HepG2 (cell line): Measurements from ENCODE around the gene KISS1. TPM values are rescaled to one million over a fixed set of nuclear protein-coding genes. Genes with fewer than 3 reads are reported as not detected.

ENCODE experiments used
- ATAC-seq: fragments of 200-7000 bp; cut with Tn5 transposase; 3 replicates; pipeline ENCODE4 v1.9.1; 2020; ENCODE audit warnings: mild to moderate bottlenecking, moderate library complexity
- BruUV-seq: library from RNA; stranded (reverse); fragments of 400-500 nt; replicated peaks from 2 replicates; lab custom pipeline; 2021; lab: Mats Ljungman, UMichigan
- CTCF ChIA-PET: fragments of 300-600 bp; formaldehyde crosslinking; extraction: SDS; loops from one replicate; lab custom pipeline; 2021; ENCODE audit warnings: low total read pairs, inconsistent platforms, low intra/inter-chr PET ratio; lab: Yijun Ruan, JAX
- POLR2A ChIA-PET: fragments of 350-600 bp; sonication (Branson Sonifier 250); formaldehyde crosslinking; loops from one replicate; lab custom pipeline; 2020; ENCODE audit warnings: antibody characterized with exemption, inconsistent platforms; lab: Yijun Ruan, JAX
- DNase-seq: peaks from one replicate; pipeline ENCODE4 v3.0.0-alpha.2; 2015; ENCODE audit warnings: low spot score
- FAIRE-seq: peaks from 3 replicates; lab custom pipeline; 2011; peaks lifted over from hg19 to GRCh38; lab: Jason Lieb, UNC
- H2AFZ ChIP-seq: one replicate; pipeline ENCODE4 v1.6.1; 2011; ENCODE audit warnings: low read length, inconsistent platforms
- H3K27ac ChIP-seq: fragments of 300-600 bp; 3 replicates; pipeline ENCODE4 v1.8.0; 2011; ENCODE audit warnings: mixed run types, mild to moderate bottlenecking, mixed read lengths, low read length, inconsistent platforms; ENCODE audit not compliant: insufficient read depth; ENCODE audit errors: extremely low read length
- H3K27me3 ChIP-seq, 2 experiments: fragments of 200-600 bp in 1 of 2; 2 replicates in 1 of 2; 3 replicates in 1 of 2; pipeline versions ENCODE4 v1.6.0 to v1.8.0; 2011; ENCODE audit warnings: low read length in 2 of 2, mild to moderate bottlenecking in 2 of 2, moderate library complexity in 2 of 2, inconsistent platforms in 1 of 2; ENCODE audit not compliant: insufficient read depth in 2 of 2, control insufficient read depth in 1 of 2
- H3K36me3 ChIP-seq, 2 experiments: fragments of 200-600 bp in 1 of 2; replicated peaks in 1 of 2; 2 replicates in 1 of 2; 3 replicates in 1 of 2; pipeline versions ENCODE4 v1.5.1 to v1.8.0; 2011; ENCODE audit warnings: low read length in 2 of 2, inconsistent platforms in 1 of 2; ENCODE audit not compliant: insufficient read depth in 2 of 2, control insufficient read depth in 1 of 2
- H3K4me1 ChIP-seq: 2 replicates; pipeline ENCODE4 v1.5.1; 2012; ENCODE audit warnings: low read length, inconsistent platforms; ENCODE audit not compliant: insufficient read depth
- H3K4me2 ChIP-seq: 2 replicates; pipeline ENCODE4 v1.6.0; 2011; ENCODE audit warnings: low read depth, low read length, inconsistent platforms
- H3K4me3 ChIP-seq, 3 experiments: fragments of 200-600 bp in 1 of 3; sonication (generic), shearing (Covaris generic) in 1 of 3; replicated peaks in 1 of 3; 2 replicates each; pipeline ENCODE4 v1.5.1; 2011 to 2016; ENCODE audit warnings: low read length in 3 of 3, inconsistent platforms in 2 of 3, low read depth in 2 of 3, mild to moderate bottlenecking in 2 of 3, control low read depth in 1 of 3, mixed read lengths in 1 of 3; ENCODE audit not compliant: insufficient read depth in 1 of 3
- H3K79me2 ChIP-seq: one replicate; pipeline ENCODE4 v1.6.1; 2011; ENCODE audit warnings: low read length, inconsistent platforms; ENCODE audit not compliant: insufficient read depth
- H3K9ac ChIP-seq: 2 replicates; pipeline ENCODE4 v1.6.0; 2011; ENCODE audit warnings: mild to moderate bottlenecking, low read depth, low read length, inconsistent platforms; ENCODE audit not compliant: insufficient read depth
- H3K9me3 ChIP-seq: 2 replicates; pipeline ENCODE4 v1.5.1; 2012; ENCODE audit warnings: mild to moderate bottlenecking, low read length
- H4K20me1 ChIP-seq: 2 replicates; pipeline ENCODE4 v1.6.0; 2011; ENCODE audit warnings: inconsistent platforms, mild to moderate bottlenecking, low read length, moderate library complexity; ENCODE audit not compliant: insufficient read depth
- AGO2 ChIP-seq: fragments of 200-400 bp; formaldehyde crosslinking; optimal IDR thresholded peaks from 2 replicates; pipeline ENCODE3; 2017; ENCODE audit warnings: mild to moderate bottlenecking, low read depth, low read length, moderate library complexity
- ATAD3A ChIP-seq: sonication (generic); formaldehyde crosslinking; IDR thresholded peaks from 2 replicates; pipeline ENCODE4 v1.4.0; 2020; ENCODE audit warnings: missing genetic modification reagents
- ATF1 ChIP-seq: IDR thresholded peaks from 2 replicates; pipeline ENCODE4 v1.6.1; 2016; ENCODE audit warnings: mild to moderate bottlenecking, control low read depth
- HCFC1 ChIP-seq: fragments of 150-350 bp; IDR thresholded peaks from 2 replicates; pipeline ENCODE4 v1.6.1; 2014; ENCODE audit warnings: low read depth, low read length
- HNRNPL ChIP-seq: fragments of 200-400 bp; formaldehyde crosslinking; IDR thresholded peaks from 2 replicates; pipeline ENCODE4 v1.6.1; 2017; ENCODE audit warnings: mild to moderate bottlenecking, low read depth, low read length
- HNRNPLL ChIP-seq: fragments of 200-400 bp; formaldehyde crosslinking; IDR thresholded peaks from 2 replicates; pipeline ENCODE4 v1.6.1; 2017; ENCODE audit warnings: mild to moderate bottlenecking, low read depth, low read length; ENCODE audit not compliant: poor library complexity, severe bottlenecking
- NCOA5 ChIP-seq: sonication (generic); formaldehyde crosslinking; IDR thresholded peaks from 2 replicates; pipeline ENCODE4 v1.4.0; 2020; ENCODE audit warnings: missing genetic modification reagents
- PCBP1 ChIP-seq: fragments of 200-400 bp; formaldehyde crosslinking; IDR thresholded peaks from 2 replicates; pipeline ENCODE4 v1.6.1; 2017; ENCODE audit warnings: mild to moderate bottlenecking, low read depth, low read length, borderline replicate concordance
- REPIN1 ChIP-seq: sonication (generic); formaldehyde crosslinking; IDR thresholded peaks from 2 replicates; pipeline ENCODE4 v1.8.0; 2022; ENCODE audit warnings: missing genetic modification reagents, low read depth, mild to moderate bottlenecking, borderline replicate concordance
- ZBTB20 ChIP-seq: sonication (generic); formaldehyde crosslinking; IDR thresholded peaks from 2 replicates; pipeline ENCODE4 v1.8.1; 2023; ENCODE audit warnings: missing genetic modification reagents, low read depth, mild to moderate bottlenecking, borderline replicate concordance
- ZBTB7B ChIP-seq: sonication (generic); formaldehyde crosslinking; IDR thresholded peaks from 2 replicates; pipeline ENCODE4 v1.4.0; 2020; ENCODE audit warnings: missing genetic modification reagents
- ZFP1 ChIP-seq: IDR thresholded peaks from 2 replicates; pipeline ENCODE4 v1.6.1; 2016
- ZFP90 ChIP-seq: sonication (generic); formaldehyde crosslinking; IDR thresholded peaks from 2 replicates; pipeline ENCODE4 v1.8.0; 2022; ENCODE audit warnings: missing genetic modification reagents, mild to moderate bottlenecking, inconsistent platforms, borderline replicate concordance
- ZIK1 ChIP-seq: sonication (generic); formaldehyde crosslinking; IDR thresholded peaks from 2 replicates; pipeline ENCODE4 v1.5.0; 2020; ENCODE audit warnings: mild to moderate bottlenecking, low read depth, missing genetic modification reagents, borderline replicate concordance
- ZNF367 ChIP-seq: sonication (generic); formaldehyde crosslinking; IDR thresholded peaks from 2 replicates; pipeline ENCODE4 v1.4.0; 2020; ENCODE audit warnings: missing genetic modification reagents, borderline replicate concordance
- ZSCAN30 ChIP-seq: sonication (generic); formaldehyde crosslinking; IDR thresholded peaks from 2 replicates; pipeline ENCODE4 v1.5.0; 2020; ENCODE audit warnings: mild to moderate bottlenecking, missing genetic modification reagents
- WGBS: methylation state at CpG from one replicate; pipeline ENCODE4 v1.1.6; 2017; ENCODE audit warnings: low lambda C conversion rate; 5-methylcytosine and 5-hydroxymethylcytosine counted together
- in situ Hi-C: cut with HindIII; loops from 2 replicates; pipeline ENCODE4 v1.10.0; 2017; ENCODE audit warnings: low pct_unique_long_range_greater_than_20kb; ENCODE audit not compliant: extremely low pct_ligation_motif_present
- intact Hi-C: fragments of 100-400 bp; cut with micrococcal nuclease; formaldehyde crosslinking; loops from one replicate; pipeline ENCODE4 v1.10.0; 2022; ENCODE audit not compliant: unreplicated experiment
- polyA plus RNA-seq, 8 experiments: library from polyadenylated mRNA; depleted of rRNA in 3 of 8; stranded (reverse) in 7 of 8; unstranded in 1 of 8; fragments of >200 nt; fragmentation: Illumina TruSeq in 4 of 8; extraction: Trizol in 4 of 8; gene quantifications; 2 replicates each; pipeline versions ENCODE4 v1.2.1 to v1.2.3, GENCODE V29; 2011 to 2016; ENCODE audit warnings: low read depth in 4 of 8, missing spikeins in 1 of 8, mixed read lengths in 1 of 8; ENCODE audit not compliant: insufficient read depth in 1 of 8
- total RNA-seq, 5 experiments: library from RNA; depleted of rRNA; stranded (reverse); fragments of >200 nt; fragmentation: Illumina TruSeq; extraction: Trizol; gene quantifications; 2 replicates each; pipeline ENCODE4 v1.2.3, GENCODE V29; 2016; ENCODE audit warnings: low read depth in 1 of 5
- TF ChIP-seq, protein P1 (sequence below): IDR thresholded peaks from 2 replicates; pipeline ENCODE4 v1.6.1; 2016
- TF ChIP-seq, protein P2 (sequence below): sonication (generic); formaldehyde crosslinking; IDR thresholded peaks from 2 replicates; pipeline ENCODE4 v1.4.0; 2020; ENCODE audit warnings: missing genetic modification reagents
- TF ChIP-seq, protein P3 (sequence below): sonication (generic); formaldehyde crosslinking; IDR thresholded peaks from 2 replicates; pipeline ENCODE4 v1.8.1; 2023; ENCODE audit warnings: mild to moderate bottlenecking, missing genetic modification reagents

KISS1 gene
- total and polyA plus RNA-seq, 2 of the 13 experiments (the other 11 are each of a cell fraction or from before 2014, with no cell fraction given), result 0.24 to 0.80 TPM

DNA sequence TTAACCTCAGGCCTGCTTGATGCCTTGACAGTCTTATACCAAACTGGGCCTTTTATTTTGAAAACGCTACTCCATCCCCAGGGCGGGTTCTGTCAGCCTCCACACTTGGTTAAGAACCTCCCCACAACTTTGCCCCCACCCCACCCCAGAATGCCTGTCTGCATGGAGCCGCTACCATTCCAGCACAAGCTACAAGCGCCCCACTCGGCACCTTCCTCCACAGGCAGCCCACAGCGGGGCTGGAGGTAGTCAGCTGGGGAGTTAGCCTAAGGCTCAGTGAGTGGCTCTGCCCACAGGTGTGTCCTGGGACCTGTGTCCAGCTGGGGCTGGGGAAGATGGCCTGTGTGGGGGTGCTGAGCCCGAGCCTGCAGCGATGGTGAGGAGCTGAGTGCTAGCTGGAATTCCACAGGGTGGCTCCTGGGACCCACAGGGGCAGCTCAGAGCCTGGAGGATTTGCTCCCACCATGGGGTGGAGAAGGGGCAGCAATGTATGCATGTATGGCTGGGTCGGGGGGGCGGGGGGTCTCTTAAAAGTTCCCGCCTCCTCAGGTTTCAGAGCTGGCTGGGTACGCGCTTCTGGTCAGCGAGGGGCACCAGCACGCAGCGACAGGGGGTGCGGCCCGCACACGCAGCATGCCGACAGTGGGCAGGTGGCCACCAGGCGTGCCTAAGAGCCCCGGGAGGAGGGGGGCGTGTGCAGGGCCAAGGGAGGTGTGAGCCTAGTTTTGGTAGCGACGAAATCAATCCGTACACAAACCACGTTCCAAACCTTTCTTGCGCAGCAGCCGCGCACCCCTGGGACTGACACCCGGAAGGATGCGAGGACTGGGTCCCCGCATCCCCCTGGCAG is 45.4 kb downstream of the KISS1 start:
- no TSS peak for BruUV-seq
- H2AFZ ChIP-seq, result no peak overlapping the region
- peak; percentile 20 for ATAC-seq
- H4K20me1 ChIP-seq, result no peaks in the 10 kb centered on the region
- H3K4me3 ChIP-seq, result peak overlapping the region; percentile 61 to 82 (median 72)
- WGBS, result 44% methylated on average over 18 of the region's 33 CpGs
- FAIRE-seq, result no peak
- H3K27me3 ChIP-seq, result no peaks in the 10 kb centered on the region; a peak in 1 of 5 replicates
- no peaks in the 10 kb centered on the region for H3K36me3 ChIP-seq
- in situ Hi-C loops (no loop called here), intact Hi-C loops (loop anchor here (10.0 kb wide), 1 partner anchor 224 kb away; no protein-coding TSS in a partner anchor)
- ChIA-PET CTCF (no interaction called here), POLR2A (interaction anchor here (0.8 to 1.9 kb wide), 8 partner anchors 8 to 365 kb away, joined by 3 to 8 read pairs (median 4); partner anchors contain the start of genes GOLT1A, MDM4 and SNRPE)
- H3K4me2 ChIP-seq, result peak overlapping the region; percentile 77
- no peaks in the 10 kb centered on the region for H3K9me3 ChIP-seq
- no peak for DNase-seq
- peaks cover 54% of the 10 kb centered on the region for H3K4me1 ChIP-seq
- peak overlapping the region; percentile 38 for H3K27ac ChIP-seq
- H3K9ac ChIP-seq, result peak overlapping the region; percentile 63
- H3K79me2 ChIP-seq, result no peaks in the 10 kb centered on the region
- peak; percentile 41; the same call in 1 of the 2 replicates for TF ChIP-seq REPIN1 (CRISPR knock-in tag)
- TF ChIP-seq ZFP90 (CRISPR knock-in tag), result 0 out of 2 replicates have a peak, but pooled peaks have one; percentile 24
- TF ChIP-seq AGO2, result peak; percentile 16
- no peak for TF ChIP-seq ZBTB7B (CRISPR knock-in tag)
- TF ChIP-seq, protein P1, sequence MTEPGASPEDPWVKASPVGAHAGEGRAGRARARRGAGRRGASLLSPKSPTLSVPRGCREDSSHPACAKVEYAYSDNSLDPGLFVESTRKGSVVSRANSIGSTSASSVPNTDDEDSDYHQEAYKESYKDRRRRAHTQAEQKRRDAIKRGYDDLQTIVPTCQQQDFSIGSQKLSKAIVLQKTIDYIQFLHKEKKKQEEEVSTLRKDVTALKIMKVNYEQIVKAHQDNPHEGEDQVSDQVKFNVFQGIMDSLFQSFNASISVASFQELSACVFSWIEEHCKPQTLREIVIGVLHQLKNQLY (CRISPR knock-in tag), result no peak
- no peak for TF ChIP-seq ZFP1 (CRISPR knock-in tag)
- no peak for TF ChIP-seq ZSCAN30
- TF ChIP-seq ZBTB20, result no peak
- TF ChIP-seq NCOA5 (CRISPR knock-in tag), result no peak
- TF ChIP-seq, protein P2, sequence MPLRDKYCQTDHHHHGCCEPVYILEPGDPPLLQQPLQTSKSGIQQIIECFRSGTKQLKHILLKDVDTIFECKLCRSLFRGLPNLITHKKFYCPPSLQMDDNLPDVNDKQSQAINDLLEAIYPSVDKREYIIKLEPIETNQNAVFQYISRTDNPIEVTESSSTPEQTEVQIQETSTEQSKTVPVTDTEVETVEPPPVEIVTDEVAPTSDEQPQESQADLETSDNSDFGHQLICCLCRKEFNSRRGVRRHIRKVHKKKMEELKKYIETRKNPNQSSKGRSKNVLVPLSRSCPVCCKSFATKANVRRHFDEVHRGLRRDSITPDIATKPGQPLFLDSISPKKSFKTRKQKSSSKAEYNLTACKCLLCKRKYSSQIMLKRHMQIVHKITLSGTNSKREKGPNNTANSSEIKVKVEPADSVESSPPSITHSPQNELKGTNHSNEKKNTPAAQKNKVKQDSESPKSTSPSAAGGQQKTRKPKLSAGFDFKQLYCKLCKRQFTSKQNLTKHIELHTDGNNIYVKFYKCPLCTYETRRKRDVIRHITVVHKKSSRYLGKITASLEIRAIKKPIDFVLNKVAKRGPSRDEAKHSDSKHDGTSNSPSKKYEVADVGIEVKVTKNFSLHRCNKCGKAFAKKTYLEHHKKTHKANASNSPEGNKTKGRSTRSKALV, result 0 out of 2 replicates have a peak, but pooled peaks have one; percentile 36
- no peak for TF ChIP-seq ATAD3A
- TF ChIP-seq ZNF367 (CRISPR knock-in tag), result no peak
- TF ChIP-seq PCBP1, result no peak
- TF ChIP-seq HNRNPLL, result peak; percentile 43
- TF ChIP-seq, protein P3, sequence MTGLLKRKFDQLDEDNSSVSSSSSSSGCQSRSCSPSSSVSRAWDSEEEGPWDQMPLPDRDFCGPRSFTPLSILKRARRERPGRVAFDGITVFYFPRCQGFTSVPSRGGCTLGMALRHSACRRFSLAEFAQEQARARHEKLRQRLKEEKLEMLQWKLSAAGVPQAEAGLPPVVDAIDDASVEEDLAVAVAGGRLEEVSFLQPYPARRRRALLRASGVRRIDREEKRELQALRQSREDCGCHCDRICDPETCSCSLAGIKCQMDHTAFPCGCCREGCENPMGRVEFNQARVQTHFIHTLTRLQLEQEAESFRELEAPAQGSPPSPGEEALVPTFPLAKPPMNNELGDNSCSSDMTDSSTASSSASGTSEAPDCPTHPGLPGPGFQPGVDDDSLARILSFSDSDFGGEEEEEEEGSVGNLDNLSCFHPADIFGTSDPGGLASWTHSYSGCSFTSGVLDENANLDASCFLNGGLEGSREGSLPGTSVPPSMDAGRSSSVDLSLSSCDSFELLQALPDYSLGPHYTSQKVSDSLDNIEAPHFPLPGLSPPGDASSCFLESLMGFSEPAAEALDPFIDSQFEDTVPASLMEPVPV (CRISPR knock-in tag), result no peak; the same call in 1 of the 2 replicates
- no peak for TF ChIP-seq ZIK1 (CRISPR knock-in tag)
- no peak for TF ChIP-seq HCFC1
- peak; percentile 74; the same call in 1 of the 2 replicates for TF ChIP-seq HNRNPL
- no peak for TF ChIP-seq ATF1 (CRISPR knock-in tag)
